Activated CD8-positive, alpha-beta T cell treated with anti-CD3 and anti-CD28 coated beads, Interleukin-2, amount 10 ng/mL, durations not matched to agents 7 days and 5 days (primary cell): Measurements from ENCODE around the gene TMEM130. TPM values are rescaled to one million over a fixed set of nuclear protein-coding genes. Genes with fewer than 3 reads are reported as not detected.

Source experiments
- ATAC-seq: fragments of 150-1000 bp; cut with Tn5 transposase; one replicate; pipeline ENCODE4 v1.10.0; 2021; ENCODE audit warnings: moderate library complexity
- CTCF ChIA-PET: fragments of 350-600 bp; sonication (Branson Sonifier 250); formaldehyde crosslinking; loops from one replicate; lab custom pipeline; 2021; ENCODE audit warnings: antibody characterized with exemption; lab: Charles Lee
- POLR2A ChIA-PET: fragments of 350-600 bp; sonication (Branson Sonifier 250); formaldehyde crosslinking; loops from one replicate; lab custom pipeline; 2021; ENCODE audit warnings: antibody characterized with exemption; lab: Charles Lee
- DNase-seq: peaks from one replicate; pipeline ENCODE4 v3.0.0-alpha.2; 2020
- H3K27ac Mint-ChIP-seq: one replicate; pipeline ENCODE4 v1.8.0; 2021; ENCODE audit warnings: mild to moderate bottlenecking, mixed read lengths
- H3K27me3 Mint-ChIP-seq: one replicate; pipeline ENCODE4 v1.8.0; 2021; ENCODE audit warnings: low read depth, mixed read lengths
- H3K36me3 Mint-ChIP-seq: one replicate; pipeline ENCODE4 v1.8.0; 2021; ENCODE audit warnings: low read depth, mixed read lengths
- H3K4me1 Mint-ChIP-seq: one replicate; pipeline ENCODE4 v1.8.0; 2021; ENCODE audit warnings: low read depth, mixed read lengths
- H3K4me3 Mint-ChIP-seq: one replicate; pipeline ENCODE4 v1.8.0; 2021; ENCODE audit warnings: mild to moderate bottlenecking, mixed read lengths
- H3K9me3 Mint-ChIP-seq: one replicate; pipeline ENCODE4 v1.8.0; 2022; ENCODE audit warnings: mixed read lengths; ENCODE audit not compliant: insufficient read depth
- total RNA-seq, 2 experiments: library from RNA; stranded (reverse); gene quantifications; one replicate each; pipeline ENCODE4 v1.2.3, GENCODE V29; 2021

Gene TMEM130
- not detected for total RNA-seq

DNA sequence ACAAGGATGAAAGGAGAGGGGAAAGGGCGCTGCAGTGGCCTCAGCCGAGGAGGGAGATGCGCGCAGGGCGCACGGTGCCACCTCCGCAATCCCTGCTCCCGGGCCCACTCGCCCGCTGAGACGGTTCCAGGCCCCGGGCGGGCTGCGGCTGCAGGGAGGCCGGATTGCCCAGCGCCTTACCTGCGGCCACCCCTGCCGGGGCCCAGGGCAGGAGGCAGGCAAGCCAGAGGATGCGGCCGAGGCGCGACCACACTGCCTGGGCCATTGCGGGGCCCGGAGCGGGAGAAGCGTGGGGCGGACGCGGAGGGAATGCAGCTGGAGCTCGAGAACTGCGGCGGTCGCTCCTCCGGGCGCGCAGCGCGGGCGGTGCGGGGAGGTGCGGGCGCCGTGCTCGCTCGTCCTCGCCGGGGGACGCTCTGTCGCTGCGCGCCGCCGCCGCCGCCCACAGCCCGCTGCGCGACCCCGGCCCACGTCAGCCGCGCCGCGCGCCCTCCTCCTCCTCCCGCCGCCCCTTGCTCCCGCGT, at the start of gene TMEM130:
TMEM130 (minus strand) TSS at position 418 of the 524 bp plus-strand sequence; CDS start at position 265, 153 bp downstream.
- Mint-ChIP-seq H3K27ac (no peak within 1 kb of the TSS), H3K9me3 (no peaks in the 10 kb centered on the region), H3K4me1 (peaks cover 4% of the 10 kb centered on the region), H3K36me3 (no peaks in the 10 kb centered on the region), H3K27me3 (peaks cover 24% of the 10 kb centered on the region), H3K4me3 (peak within 1 kb of the TSS; percentile 65)
- ATAC-seq (peak; percentile 32), DNase-seq (no peak)
- ChIA-PET POLR2A (no interaction called here), CTCF (no interaction called here)

DNA sequence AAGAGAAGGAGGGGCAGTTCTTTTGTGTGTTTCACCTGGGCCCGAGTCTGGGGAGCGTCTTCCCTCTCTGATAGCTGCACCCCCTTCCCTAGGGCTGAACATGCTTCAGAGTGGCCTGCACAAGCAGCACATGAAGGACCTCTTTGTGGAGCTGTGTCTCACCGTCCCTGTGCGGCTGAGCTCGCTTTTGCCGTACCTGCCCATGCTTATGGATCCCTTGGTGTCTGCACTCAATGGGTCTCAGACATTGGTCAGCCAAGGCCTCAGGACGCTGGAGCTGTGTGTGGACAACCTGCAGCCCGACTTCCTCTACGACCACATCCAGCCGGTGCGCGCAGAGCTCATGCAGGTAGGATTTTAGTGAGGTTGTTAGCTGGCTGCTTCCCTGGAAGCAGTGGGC, 47.5 kb upstream of the TMEM130 start:
- no peaks in the 10 kb centered on the region for H3K27me3 Mint-ChIP-seq
- no peaks in the 10 kb centered on the region for H3K4me1 Mint-ChIP-seq
- no peak overlapping the region for H3K4me3 Mint-ChIP-seq
- H3K36me3 Mint-ChIP-seq = peaks cover 54% of the 10 kb centered on the region
- H3K9me3 Mint-ChIP-seq = no peaks in the 10 kb centered on the region
- ATAC-seq (no peak), DNase-seq (no peak)
- CTCF ChIA-PET = no interaction called here
- POLR2A ChIA-PET = no interaction called here
- H3K27ac Mint-ChIP-seq = no peak overlapping the region

DNA sequence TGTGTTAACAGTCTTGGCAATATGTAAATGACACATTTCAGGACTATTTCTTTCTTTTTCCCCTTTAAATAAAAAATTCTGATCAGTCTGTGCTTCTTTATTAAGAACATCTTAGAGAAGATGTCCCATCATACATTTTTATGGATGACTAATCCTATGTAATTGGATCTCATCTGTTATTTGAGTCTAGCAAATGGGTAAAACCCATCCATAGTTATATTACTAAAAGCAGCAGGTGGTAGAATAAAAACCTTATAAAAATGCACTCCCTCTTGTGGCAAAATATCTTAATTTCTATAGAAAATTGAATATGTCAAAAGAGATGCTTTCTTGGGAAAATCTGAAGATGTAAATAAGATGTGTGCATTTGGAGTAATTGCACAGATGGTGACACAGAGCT, 43.8 kb upstream of the TMEM130 start:
- Mint-ChIP-seq H3K4me1 (no peaks in the 10 kb centered on the region), H3K9me3 (no peaks in the 10 kb centered on the region), H3K27ac (no peak overlapping the region), H3K4me3 (no peak overlapping the region), H3K27me3 (no peaks in the 10 kb centered on the region), H3K36me3 (peaks cover 54% of the 10 kb centered on the region)
- ATAC-seq (no peak), DNase-seq (no peak)
- CTCF ChIA-PET = no interaction called here
- POLR2A ChIA-PET = no interaction called here

DNA sequence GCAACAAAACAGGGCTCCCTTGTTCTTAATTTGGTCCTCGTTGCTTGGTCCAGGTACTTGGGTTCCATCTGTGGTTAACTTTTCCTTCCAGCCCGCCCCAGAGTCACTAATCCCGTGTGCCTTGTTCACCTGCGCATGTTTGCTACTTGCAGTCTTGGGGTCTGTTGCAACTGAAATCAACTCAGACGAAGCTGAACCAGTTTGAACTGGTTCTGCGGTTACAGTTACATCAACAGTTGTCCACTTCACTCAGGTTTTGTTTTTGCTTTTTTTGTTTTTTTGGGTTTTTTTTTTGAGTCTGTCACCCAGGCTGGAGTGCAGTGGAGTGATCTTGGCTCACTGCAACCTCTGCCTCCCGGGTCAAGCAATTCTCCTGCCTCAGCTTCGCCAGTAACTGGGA, 43.2 kb upstream of the TMEM130 start:
- Mint-ChIP-seq H3K9me3 (no peaks in the 10 kb centered on the region), H3K36me3 (peaks cover 56% of the 10 kb centered on the region), H3K27ac (no peak overlapping the region), H3K4me3 (no peak overlapping the region), H3K27me3 (no peaks in the 10 kb centered on the region), H3K4me1 (no peaks in the 10 kb centered on the region)
- CTCF ChIA-PET = interaction anchor here (0.7 to 1.1 kb wide), 2 partner anchors 33 to 35 kb away, joined by 3 read pairs; partner anchors contain the start of gene TRRAP
- ATAC-seq = no peak
- no peak for DNase-seq
- POLR2A ChIA-PET = no interaction called here

GRCh38 chr7:98911916-98912315, 42.1 kb upstream of the TMEM130 start:
- no peak overlapping the region for H3K27ac Mint-ChIP-seq
- ChIA-PET POLR2A (interaction anchor here (0.8 kb wide), 1 partner anchor 38 kb away, joined by 3 read pairs; no protein-coding TSS in a partner anchor), CTCF (interaction anchor here (1.4 kb wide), 1 partner anchor 15 kb away, joined by 3 read pairs; no protein-coding TSS in a partner anchor)
- H3K4me1 Mint-ChIP-seq = no peaks in the 10 kb centered on the region
- H3K27me3 Mint-ChIP-seq = no peaks in the 10 kb centered on the region
- H3K36me3 Mint-ChIP-seq = peaks cover 53% of the 10 kb centered on the region
- DNase-seq (no peak), ATAC-seq (no peak)
- H3K9me3 Mint-ChIP-seq = no peaks in the 10 kb centered on the region
- H3K4me3 Mint-ChIP-seq = no peak overlapping the region

GRCh38 chr7:98910427-98910826, 40.6 kb upstream of the TMEM130 start:
- H3K27ac Mint-ChIP-seq = no peak overlapping the region
- H3K4me3 Mint-ChIP-seq = no peak overlapping the region
- H3K36me3 Mint-ChIP-seq = peaks cover 54% of the 10 kb centered on the region
- ATAC-seq (no peak), DNase-seq (no peak)
- CTCF ChIA-PET = interaction anchor here (2.1 kb wide), 1 partner anchor 31 kb away, joined by 9 read pairs; no protein-coding TSS in a partner anchor
- POLR2A ChIA-PET = interaction anchor here (0.7 kb wide), 1 partner anchor 415 kb away, joined by 4 read pairs; the partner anchor contains the start of gene ARPC1A
- no peaks in the 10 kb centered on the region for H3K4me1 Mint-ChIP-seq
- H3K9me3 Mint-ChIP-seq = no peaks in the 10 kb centered on the region
- no peaks in the 10 kb centered on the region for H3K27me3 Mint-ChIP-seq

DNA sequence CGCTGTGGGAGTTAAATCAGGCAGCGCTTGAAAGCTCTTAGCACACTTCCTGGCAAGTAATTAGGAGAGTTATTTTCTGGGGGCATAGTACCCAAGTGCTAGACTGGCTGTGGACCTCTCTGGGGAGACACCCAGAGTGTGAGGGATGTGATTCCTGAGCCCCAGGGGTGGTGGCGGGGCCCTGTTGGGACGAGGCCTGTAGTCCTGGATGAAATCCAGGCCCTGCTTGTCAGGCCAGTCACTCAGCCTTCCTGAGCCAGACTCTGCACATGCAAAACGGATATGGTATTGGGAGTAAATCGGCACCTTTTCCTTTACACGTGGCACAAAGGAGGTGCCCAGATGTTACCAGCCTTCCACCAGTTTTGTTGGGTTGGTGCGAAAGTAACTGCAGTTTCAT, 39.7 kb upstream of the TMEM130 start:
- no peaks in the 10 kb centered on the region for H3K4me1 Mint-ChIP-seq
- ATAC-seq = no peak
- no peaks in the 10 kb centered on the region for H3K9me3 Mint-ChIP-seq
- no peak overlapping the region for H3K4me3 Mint-ChIP-seq
- no peaks in the 10 kb centered on the region for H3K27me3 Mint-ChIP-seq
- no peak for DNase-seq
- peaks cover 61% of the 10 kb centered on the region for H3K36me3 Mint-ChIP-seq
- POLR2A ChIA-PET = no interaction called here
- CTCF ChIA-PET = interaction anchor here (2.1 kb wide), 1 partner anchor 30 kb away, joined by 9 read pairs; no protein-coding TSS in a partner anchor
- no peak overlapping the region for H3K27ac Mint-ChIP-seq

DNA sequence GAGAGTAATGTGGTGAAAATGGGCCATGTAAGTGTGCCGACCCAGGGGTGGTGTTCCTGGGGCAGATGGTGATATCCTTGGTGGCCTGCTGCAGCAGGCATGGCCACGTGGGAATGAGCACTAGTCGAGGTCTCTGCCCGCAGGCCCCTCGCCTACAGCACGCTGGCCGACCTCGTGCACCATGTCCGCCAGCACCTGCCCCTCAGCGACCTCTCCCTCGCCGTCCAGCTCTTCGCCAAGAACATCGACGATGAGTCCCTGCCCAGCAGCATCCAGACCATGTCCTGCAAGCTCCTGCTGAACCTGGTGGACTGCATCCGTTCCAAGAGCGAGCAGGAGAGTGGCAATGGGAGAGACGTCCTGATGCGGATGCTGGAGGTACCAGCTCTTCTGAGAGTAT, 38.8 kb upstream of the TMEM130 start:
- no peak for DNase-seq
- H3K27me3 Mint-ChIP-seq = no peaks in the 10 kb centered on the region
- no peak overlapping the region for H3K27ac Mint-ChIP-seq
- peaks cover 66% of the 10 kb centered on the region for H3K36me3 Mint-ChIP-seq
- H3K4me1 Mint-ChIP-seq = no peaks in the 10 kb centered on the region
- no peak for ATAC-seq
- no peak overlapping the region for H3K4me3 Mint-ChIP-seq
- no peaks in the 10 kb centered on the region for H3K9me3 Mint-ChIP-seq
- CTCF ChIA-PET = interaction anchor here (1.5 kb wide), 1 partner anchor 29 kb away, joined by 3 read pairs; no protein-coding TSS in a partner anchor
- POLR2A ChIA-PET = no interaction called here

- H3K9me3 Mint-ChIP-seq = no peaks in the 10 kb centered on the region
- ChIA-PET POLR2A (interaction anchor here (1.0 kb wide), 1 partner anchor 29 kb away, joined by 3 read pairs; the partner anchor contains the start of gene TRRAP), CTCF (interaction anchor here (1.5 kb wide), 1 partner anchor 28 kb away, joined by 3 read pairs; no protein-coding TSS in a partner anchor)
- ATAC-seq = no peak
- no peak for DNase-seq
- peaks cover 63% of the 10 kb centered on the region for H3K36me3 Mint-ChIP-seq
- no peaks in the 10 kb centered on the region for H3K27me3 Mint-ChIP-seq
- no peak overlapping the region for H3K4me3 Mint-ChIP-seq
- no peaks in the 10 kb centered on the region for H3K4me1 Mint-ChIP-seq
- H3K27ac Mint-ChIP-seq = no peak overlapping the region
Observed at GRCh38 chr7:98907570-98907969, 37.8 kb upstream of the TMEM130 start.

DNA sequence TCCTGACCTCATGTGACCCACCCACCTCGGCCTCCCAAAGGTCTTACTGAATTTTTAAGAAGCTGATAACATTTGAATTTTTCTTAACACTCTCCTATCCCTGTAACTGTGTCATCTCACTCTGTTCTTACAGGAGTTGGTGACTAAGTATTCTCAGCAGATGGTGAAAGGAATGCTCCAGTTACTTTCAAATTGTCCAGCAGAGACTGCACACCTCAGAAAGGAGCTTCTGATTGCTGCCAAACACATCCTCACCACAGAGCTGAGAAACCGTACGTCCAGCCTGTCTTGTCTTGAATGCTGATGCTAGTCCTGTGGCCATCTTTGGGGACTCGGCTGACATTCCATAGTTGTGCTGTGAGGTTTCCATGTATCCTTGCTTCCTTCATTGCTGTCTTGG, 33.4 kb upstream of the TMEM130 start:
- ChIA-PET CTCF (interaction anchor here (1.9 kb wide), 1 partner anchor 23 kb away, joined by 6 read pairs; no protein-coding TSS in a partner anchor), POLR2A (no interaction called here)
- Mint-ChIP-seq H3K9me3 (no peaks in the 10 kb centered on the region), H3K27ac (no peak overlapping the region), H3K36me3 (peaks cover 66% of the 10 kb centered on the region), H3K4me3 (no peak overlapping the region), H3K27me3 (no peaks in the 10 kb centered on the region), H3K4me1 (no peaks in the 10 kb centered on the region)
- DNase-seq = no peak
- no peak for ATAC-seq

- Mint-ChIP-seq H3K27me3 (no peaks in the 10 kb centered on the region), H3K4me1 (no peaks in the 10 kb centered on the region), H3K9me3 (no peaks in the 10 kb centered on the region), H3K27ac (no peak overlapping the region), H3K36me3 (peaks cover 66% of the 10 kb centered on the region), H3K4me3 (no peak overlapping the region)
- POLR2A ChIA-PET = no interaction called here
- CTCF ChIA-PET = interaction anchor here (1.9 kb wide), 1 partner anchor 22 kb away, joined by 6 read pairs; no protein-coding TSS in a partner anchor
- no peak for DNase-seq
- ATAC-seq = no peak
Observed at GRCh38 chr7:98902523-98902922, 32.7 kb upstream of the TMEM130 start.

DNA sequence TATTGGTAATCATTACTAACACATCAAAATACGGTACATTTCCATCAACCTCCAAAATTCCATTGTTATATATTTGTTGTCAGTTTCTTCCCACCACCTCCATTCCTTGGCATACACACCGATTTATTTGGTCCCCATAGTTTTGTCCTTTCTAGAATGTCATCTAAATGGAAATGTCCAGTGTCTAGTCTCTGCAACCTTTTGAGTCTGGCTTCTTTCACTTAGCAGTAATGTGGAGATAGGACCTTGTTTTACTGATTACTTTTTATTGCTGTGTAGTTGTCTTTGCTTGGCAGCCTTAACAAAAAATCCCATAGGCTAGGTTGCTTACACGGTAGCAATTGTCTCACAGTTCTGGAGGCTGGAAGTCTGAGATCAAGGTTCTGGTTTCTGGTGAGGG, 31.0 kb upstream of the TMEM130 start:
- Mint-ChIP-seq H3K27me3 (no peaks in the 10 kb centered on the region), H3K36me3 (peaks cover 72% of the 10 kb centered on the region), H3K27ac (no peak overlapping the region), H3K9me3 (no peaks in the 10 kb centered on the region), H3K4me1 (no peaks in the 10 kb centered on the region), H3K4me3 (no peak overlapping the region)
- ATAC-seq (no peak), DNase-seq (no peak)
- ChIA-PET CTCF (interaction anchor here (1.2 kb wide), 1 partner anchor 28 kb away, joined by 3 read pairs; no protein-coding TSS in a partner anchor), POLR2A (no interaction called here)
